Breast epithelium (tissue), 4 donors: Measurements from ENCODE around the gene USPL1. TPM values are rescaled to one million over a fixed set of nuclear protein-coding genes. Genes with fewer than 3 reads are reported as not detected.

Source experiments
- DNase-seq, 2 donors: peaks; one replicate each; pipeline ENCODE4 v3.0.0-alpha.2; 2019; ENCODE audit warnings: low spot score in 2 of 2
- H3K27ac ChIP-seq, 2 donors: fragments of 200-600 bp; sonication (generic) in 1 of 2; one replicate each; pipeline ENCODE4 v1.5.1; 2016 to 2019; ENCODE audit warnings: mild to moderate bottlenecking in 1 of 2
- H3K27me3 ChIP-seq, 2 donors: fragments of 200-600 bp; sonication (generic) in 1 of 2; one replicate each; pipeline versions ENCODE4 v1.5.1 to v1.6.0; 2017 to 2019; ENCODE audit warnings: control low read depth in 1 of 2, mild to moderate bottlenecking in 1 of 2
- H3K36me3 ChIP-seq: fragments of 200-600 bp; one replicate; pipeline ENCODE4 v1.5.1; 2019
- H3K4me1 ChIP-seq, 2 donors: fragments of 200-600 bp; sonication (generic); one replicate each; pipeline ENCODE4 v1.5.1; 2016 to 2019; ENCODE audit warnings: control low read depth in 1 of 2
- H3K4me3 ChIP-seq, 3 donors: fragments of 200-600 bp; sonication (generic); 1 replicate in 2 of 3; 2 replicates in 1 of 3; pipeline ENCODE4 v1.5.1; 2016 to 2019; ENCODE audit warnings: mild to moderate bottlenecking in 3 of 3, moderate library complexity in 2 of 3
- H3K9me3 ChIP-seq, 2 donors: fragments of 200-600 bp; sonication (generic) in 1 of 2; one replicate each; pipeline ENCODE4 v1.5.1; 2016 to 2019; ENCODE audit warnings: control low read depth in 1 of 2
- POLR2A ChIP-seq: fragments of 450-650 bp; IDR thresholded peaks from one replicate; pipeline ENCODE4 v1.6.1; 2016; ENCODE audit warnings: antibody characterized with exemption, mild to moderate bottlenecking, moderate library complexity
- POLR2AphosphoS5 ChIP-seq, 3 donors: sonication (generic); formaldehyde crosslinking; IDR thresholded peaks; one replicate each; pipeline ENCODE4 v1.6.1; 2017; ENCODE audit warnings: antibody characterized with exemption in 3 of 3
- intact Hi-C: fragments of 100-400 bp; cut with DNase I; formaldehyde crosslinking; loops from one replicate; pipeline ENCODE4 v1.15.1; 2023; ENCODE audit warnings: low total_unique reads
- total RNA-seq, 3 donors: library from RNA; depleted of rRNA; stranded (reverse); fragments of >200 nt; gene quantifications; one replicate each; pipeline ENCODE4 v1.1.0, GENCODE V29; 2016
- TF ChIP-seq, protein P1 (sequence below), 3 donors: fragments of 450-650 bp; IDR thresholded peaks; one replicate each; pipeline ENCODE4 v1.5.1; 2016 to 2017; ENCODE audit warnings: antibody characterized with exemption in 3 of 3, mild to moderate bottlenecking in 3 of 3, moderate library complexity in 3 of 3

The USPL1 gene
- total RNA-seq, 3 donors from 2014 or later = 27.8 to 40.0 (median 28.2) TPM

DNA sequence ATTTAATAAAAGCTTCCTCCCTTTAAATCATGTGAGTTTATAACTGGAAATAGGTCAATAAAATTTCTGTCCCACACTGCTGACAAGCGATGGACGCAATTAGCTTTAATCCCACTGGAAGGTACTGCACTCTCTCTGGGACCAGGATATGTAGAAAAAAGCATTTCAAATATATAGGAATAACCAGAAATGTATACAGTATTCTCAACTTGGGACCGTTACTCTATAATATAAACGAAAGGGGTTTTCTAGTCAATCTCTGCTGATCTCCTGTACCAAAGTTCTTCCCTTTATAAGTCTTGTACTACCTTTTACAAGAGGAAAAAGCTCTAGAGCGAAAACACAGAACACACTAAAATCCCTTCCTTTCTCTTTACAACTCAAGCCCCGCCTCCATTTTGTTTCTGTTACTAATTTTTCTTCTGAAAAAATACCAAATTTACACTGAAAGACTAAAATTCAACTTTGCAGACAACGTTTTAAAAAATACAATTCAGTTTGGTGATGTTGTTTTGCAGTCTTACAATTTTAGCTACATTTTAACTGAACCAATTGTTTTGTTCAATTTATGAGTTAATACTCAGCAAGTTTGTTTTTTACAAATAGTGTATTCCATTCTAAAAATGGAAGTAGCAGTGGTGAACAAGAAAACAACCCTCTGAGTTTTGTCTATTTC, 1.7 kb upstream of the USPL1 start:
- no peaks in the 10 kb centered on the region for H3K36me3 ChIP-seq
- H3K27ac ChIP-seq = peak overlapping the region; percentile 99 to 100
- intact Hi-C loops = loop anchor here (10.0 kb wide), 1 partner anchor 151 kb away; the partner anchor contains the start of gene HMGB1
- no peaks in the 10 kb centered on the region for H3K27me3 ChIP-seq
- peaks cover 0 to 6% of the 10 kb centered on the region in 2 donors for H3K4me1 ChIP-seq
- TF ChIP-seq POLR2AphosphoS5 (IDR thresholded peaks at IDR 0.05) (no peak), POLR2A (no peak)
- TF ChIP-seq, protein P1, sequence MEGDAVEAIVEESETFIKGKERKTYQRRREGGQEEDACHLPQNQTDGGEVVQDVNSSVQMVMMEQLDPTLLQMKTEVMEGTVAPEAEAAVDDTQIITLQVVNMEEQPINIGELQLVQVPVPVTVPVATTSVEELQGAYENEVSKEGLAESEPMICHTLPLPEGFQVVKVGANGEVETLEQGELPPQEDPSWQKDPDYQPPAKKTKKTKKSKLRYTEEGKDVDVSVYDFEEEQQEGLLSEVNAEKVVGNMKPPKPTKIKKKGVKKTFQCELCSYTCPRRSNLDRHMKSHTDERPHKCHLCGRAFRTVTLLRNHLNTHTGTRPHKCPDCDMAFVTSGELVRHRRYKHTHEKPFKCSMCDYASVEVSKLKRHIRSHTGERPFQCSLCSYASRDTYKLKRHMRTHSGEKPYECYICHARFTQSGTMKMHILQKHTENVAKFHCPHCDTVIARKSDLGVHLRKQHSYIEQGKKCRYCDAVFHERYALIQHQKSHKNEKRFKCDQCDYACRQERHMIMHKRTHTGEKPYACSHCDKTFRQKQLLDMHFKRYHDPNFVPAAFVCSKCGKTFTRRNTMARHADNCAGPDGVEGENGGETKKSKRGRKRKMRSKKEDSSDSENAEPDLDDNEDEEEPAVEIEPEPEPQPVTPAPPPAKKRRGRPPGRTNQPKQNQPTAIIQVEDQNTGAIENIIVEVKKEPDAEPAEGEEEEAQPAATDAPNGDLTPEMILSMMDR (IDR thresholded peaks at IDR 0.05) = no peak
- no peak for DNase-seq
- H3K4me3 ChIP-seq = peak overlapping the region; percentile 74 to 86 (median 78)
- no peaks in the 10 kb centered on the region for H3K9me3 ChIP-seq

DNA sequence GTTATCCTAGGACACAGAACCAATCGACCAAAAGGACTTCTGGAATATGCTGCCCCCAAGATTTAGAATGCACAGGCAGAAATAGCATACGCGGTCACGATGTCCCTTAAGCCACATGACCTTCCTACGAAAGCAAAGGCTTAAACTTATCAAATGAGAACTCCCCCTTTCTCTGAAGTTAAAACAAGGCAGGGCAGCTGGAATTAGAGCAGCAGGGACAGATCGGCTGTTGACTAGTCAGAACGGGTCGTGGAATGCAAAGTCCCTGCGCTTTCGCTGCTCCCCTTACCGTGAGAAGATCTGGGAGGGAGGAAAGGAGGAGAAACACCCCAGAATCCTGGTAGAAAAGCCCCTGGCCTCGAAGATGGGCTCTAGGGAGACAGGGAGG, 799 bp upstream of the USPL1 start:
- Histone ChIP-seq H3K27me3 (no peaks in the 10 kb centered on the region), H3K4me3 (peak overlapping the region; percentile 74 to 86 (median 78)), H3K9me3 (no peaks in the 10 kb centered on the region), H3K36me3 (no peaks in the 10 kb centered on the region), H3K27ac (peak overlapping the region; percentile 99 to 100), H3K4me1 (peaks cover 0 to 6% of the 10 kb centered on the region in 2 donors)
- peak; percentile 57 to 77 for DNase-seq
- no peak for TF ChIP-seq POLR2A
- peak; percentile 10 to 50 (median 18) for TF ChIP-seq POLR2AphosphoS5 (IDR thresholded peaks at IDR 0.05)
- intact Hi-C loops = loop anchor here (10.0 kb wide), 1 partner anchor 152 kb away; the partner anchor contains the start of gene HMGB1

DNA sequence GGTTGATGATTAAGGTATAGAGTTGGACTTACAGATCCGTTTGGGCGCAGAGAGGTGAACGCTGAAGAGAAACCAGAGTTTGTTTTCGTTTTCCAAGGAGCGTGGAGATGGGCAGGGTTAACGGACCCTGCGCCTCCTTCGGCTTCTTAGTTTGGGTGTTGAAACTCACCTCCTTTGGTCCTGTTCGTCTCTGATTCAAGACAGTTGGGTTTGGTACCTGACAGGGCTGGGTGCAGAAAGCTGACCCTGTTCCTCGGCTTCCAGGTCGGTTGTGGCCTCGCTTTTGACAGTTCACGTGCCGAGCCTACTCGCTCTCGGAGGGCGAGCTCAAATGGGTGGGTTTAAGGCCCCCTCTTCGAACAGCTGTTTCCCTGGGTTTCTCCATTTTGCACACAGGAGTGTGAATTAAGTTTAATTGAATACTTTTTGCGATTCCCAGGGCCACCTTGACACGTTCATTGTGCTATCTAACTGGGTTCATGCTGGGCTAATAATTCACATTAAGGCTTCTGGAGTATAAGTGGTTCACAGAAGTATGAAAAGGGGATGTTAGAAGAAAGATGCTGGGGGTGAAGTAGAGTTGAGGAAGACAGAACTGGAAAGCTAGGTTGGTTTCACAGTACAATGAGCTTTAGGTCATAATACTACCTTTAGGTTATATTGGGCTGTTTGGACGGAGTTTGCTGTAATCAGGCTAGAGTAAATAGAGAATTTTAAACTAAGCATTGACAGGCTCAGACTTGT, 638 bp downstream of the USPL1 start:
- Histone ChIP-seq H3K27me3 (no peaks in the 10 kb centered on the region), H3K27ac (peak overlapping the region; percentile 99 to 100), H3K9me3 (no peaks in the 10 kb centered on the region), H3K36me3 (no peaks in the 10 kb centered on the region), H3K4me1 (peaks cover 0 to 6% of the 10 kb centered on the region in 2 donors), H3K4me3 (peak overlapping the region; percentile 74 to 86 (median 78))
- intact Hi-C loops = loop anchor here (10.0 kb wide), 1 partner anchor 154 kb away; the partner anchor contains the start of gene HMGB1
- TF ChIP-seq POLR2A = no peak
- no peak for TF ChIP-seq POLR2AphosphoS5 (IDR thresholded peaks at IDR 0.05)
- TF ChIP-seq, protein P1 (IDR thresholded peaks at IDR 0.05) = no peak
- DNase-seq = no peak

DNA sequence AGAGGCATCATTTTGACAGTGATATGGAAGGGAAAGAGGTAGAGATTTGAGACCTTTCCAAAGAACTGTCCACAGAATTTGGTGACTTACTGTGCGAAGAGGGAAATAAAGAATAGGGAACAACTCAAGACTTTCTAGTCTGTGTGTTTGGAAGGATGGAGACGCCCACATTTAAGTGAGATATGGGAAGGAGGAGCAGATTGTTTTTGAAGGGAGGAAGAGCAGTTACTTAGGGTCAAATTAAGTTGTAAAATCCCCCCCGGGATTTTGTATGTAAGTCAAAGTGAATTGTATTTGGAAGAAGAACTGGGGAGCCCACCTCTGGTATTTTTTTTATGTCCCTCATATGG, 1.2 kb downstream of the USPL1 start:
- Histone ChIP-seq H3K4me3 (peak overlapping the region; percentile 74 to 86 (median 78)), H3K4me1 (peaks cover 0 to 6% of the 10 kb centered on the region in 2 donors), H3K27me3 (no peaks in the 10 kb centered on the region), H3K27ac (peak overlapping the region; percentile 99 to 100), H3K36me3 (no peaks in the 10 kb centered on the region), H3K9me3 (no peaks in the 10 kb centered on the region)
- TF ChIP-seq POLR2A (no peak), POLR2AphosphoS5 (IDR thresholded peaks at IDR 0.05) (no peak)
- TF ChIP-seq, protein P1 (IDR thresholded peaks at IDR 0.05) = no peak
- DNase-seq = no peak
- intact Hi-C loops = loop anchor here (10.0 kb wide), 1 partner anchor 154 kb away; the partner anchor contains the start of gene HMGB1

DNA sequence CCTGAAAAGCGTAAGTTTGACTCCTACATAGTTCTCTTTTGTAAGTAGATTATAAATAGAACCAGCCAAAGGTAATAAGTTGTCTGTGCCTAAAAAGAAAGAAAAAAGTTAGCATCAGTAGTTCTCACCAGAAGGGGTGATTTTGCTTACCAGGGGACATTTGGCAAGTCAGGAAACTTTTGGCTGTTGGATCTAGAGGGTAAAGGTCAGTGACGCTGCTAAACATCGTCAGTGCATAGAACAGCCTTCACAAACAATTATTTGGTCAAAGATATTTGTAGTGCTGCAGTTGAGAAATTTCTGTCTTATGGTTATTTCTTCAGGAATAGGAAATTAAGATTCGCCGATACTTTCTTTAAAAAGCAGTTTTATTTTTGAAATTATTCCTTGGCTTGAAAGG, 2.0 kb downstream of the USPL1 start:
- no peaks in the 10 kb centered on the region for H3K9me3 ChIP-seq
- TF ChIP-seq POLR2A (no peak), POLR2AphosphoS5 (IDR thresholded peaks at IDR 0.05) (no peak)
- TF ChIP-seq, protein P1 (IDR thresholded peaks at IDR 0.05) = no peak
- no peaks in the 10 kb centered on the region for H3K36me3 ChIP-seq
- intact Hi-C loops = loop anchor here (10.0 kb wide), 1 partner anchor 155 kb away; the partner anchor contains the start of gene HMGB1
- H3K4me1 ChIP-seq = peaks cover 0 to 6% of the 10 kb centered on the region in 2 donors
- H3K27ac ChIP-seq = peak overlapping the region in 1 of 2 donors; percentile 100
- no peak for DNase-seq
- no peaks in the 10 kb centered on the region for H3K27me3 ChIP-seq
- H3K4me3 ChIP-seq = peak overlapping the region in 2 of 3 donors; percentile 78 to 86
